ENCODE results near the gene PVALEF.

DNA sequence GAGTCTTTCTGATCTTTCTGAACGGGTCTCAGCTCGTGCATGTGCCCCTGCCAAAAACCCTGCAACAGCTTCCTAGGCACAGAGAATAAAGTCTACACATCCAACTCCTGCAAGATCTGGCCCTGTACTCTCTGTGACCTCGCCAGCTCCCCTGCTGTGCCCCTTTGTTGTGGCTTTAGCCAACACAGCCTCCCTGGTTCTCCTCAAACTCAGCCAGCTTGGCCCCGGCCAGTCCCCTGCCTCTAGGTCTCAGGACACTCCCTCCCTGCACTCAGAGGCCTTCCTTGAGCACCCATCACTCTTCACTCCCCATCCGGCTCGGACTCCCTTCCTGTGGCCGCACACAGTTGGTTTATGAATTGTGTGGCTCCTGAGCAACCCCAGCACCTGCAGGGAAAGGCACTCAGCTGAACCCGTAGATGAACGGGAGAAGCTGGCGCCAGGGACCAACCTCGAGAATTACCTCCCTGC lies 56.1 kb downstream of the PVALEF start:
- TF ChIP-seq, protein P1, sequence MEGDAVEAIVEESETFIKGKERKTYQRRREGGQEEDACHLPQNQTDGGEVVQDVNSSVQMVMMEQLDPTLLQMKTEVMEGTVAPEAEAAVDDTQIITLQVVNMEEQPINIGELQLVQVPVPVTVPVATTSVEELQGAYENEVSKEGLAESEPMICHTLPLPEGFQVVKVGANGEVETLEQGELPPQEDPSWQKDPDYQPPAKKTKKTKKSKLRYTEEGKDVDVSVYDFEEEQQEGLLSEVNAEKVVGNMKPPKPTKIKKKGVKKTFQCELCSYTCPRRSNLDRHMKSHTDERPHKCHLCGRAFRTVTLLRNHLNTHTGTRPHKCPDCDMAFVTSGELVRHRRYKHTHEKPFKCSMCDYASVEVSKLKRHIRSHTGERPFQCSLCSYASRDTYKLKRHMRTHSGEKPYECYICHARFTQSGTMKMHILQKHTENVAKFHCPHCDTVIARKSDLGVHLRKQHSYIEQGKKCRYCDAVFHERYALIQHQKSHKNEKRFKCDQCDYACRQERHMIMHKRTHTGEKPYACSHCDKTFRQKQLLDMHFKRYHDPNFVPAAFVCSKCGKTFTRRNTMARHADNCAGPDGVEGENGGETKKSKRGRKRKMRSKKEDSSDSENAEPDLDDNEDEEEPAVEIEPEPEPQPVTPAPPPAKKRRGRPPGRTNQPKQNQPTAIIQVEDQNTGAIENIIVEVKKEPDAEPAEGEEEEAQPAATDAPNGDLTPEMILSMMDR (IDR thresholded peaks at IDR 0.05) = no peak
- TF ChIP-seq ZFX (IDR thresholded peaks at IDR 0.05; ENCODE audit: borderline replicate concordance) = no peak
